HepG2 (cell line): ENCODE data around the gene IRAK2. TPM values are rescaled to one million over a fixed set of nuclear protein-coding genes. Genes with fewer than 3 reads are reported as not detected.
A peak's percentile ranks its signal among the peaks of the same experiment; 100 is the strongest.

Experiments used
- ARNTL ChIP-seq: sonication (generic); formaldehyde crosslinking; IDR thresholded peaks from 2 replicates; pipeline ENCODE4 v1.4.0; 2020; ENCODE audit warnings: mild to moderate bottlenecking, missing genetic modification reagents
- BRD4 ChIP-seq: sonication (generic); formaldehyde crosslinking; IDR thresholded peaks from 2 replicates; pipeline ENCODE4 v1.4.0; 2020; ENCODE audit warnings: missing genetic modification reagents
- ISX ChIP-seq: sonication (generic); formaldehyde crosslinking; conservative IDR thresholded peaks from 2 replicates; pipeline ENCODE4 v1.5.0; 2020; ENCODE audit warnings: missing genetic modification reagents
- KAT2B ChIP-seq: fragments of 150-350 bp; IDR thresholded peaks from 2 replicates; pipeline ENCODE4 v1.6.1; 2014; ENCODE audit warnings: low read depth, low read length, borderline replicate concordance
- NAIF1 ChIP-seq: sonication (generic); formaldehyde crosslinking; IDR thresholded peaks from 2 replicates; pipeline ENCODE4 v1.5.0; 2020; ENCODE audit warnings: mild to moderate bottlenecking, missing genetic modification reagents, borderline replicate concordance
- ZNF3 ChIP-seq: IDR thresholded peaks from 2 replicates; pipeline ENCODE4 v1.7.0; 2017; ENCODE audit warnings: inconsistent platforms
- ZNF670 ChIP-seq: sonication (generic); formaldehyde crosslinking; IDR thresholded peaks from 2 replicates; pipeline ENCODE4 v1.8.0; 2022; ENCODE audit warnings: mild to moderate bottlenecking, missing genetic modification reagents, borderline replicate concordance
- ZNF747 ChIP-seq: sonication (generic); formaldehyde crosslinking; IDR thresholded peaks from 2 replicates; pipeline ENCODE4 v1.8.1; 2023; ENCODE audit warnings: missing genetic modification reagents, mild to moderate bottlenecking, borderline replicate concordance
- polyA plus RNA-seq, 8 experiments: library from polyadenylated mRNA; depleted of rRNA in 3 of 8; stranded (reverse) in 7 of 8; unstranded in 1 of 8; fragments of >200 nt; fragmentation: Illumina TruSeq in 4 of 8; extraction: Trizol in 4 of 8; gene quantifications; 2 replicates each; pipeline versions ENCODE4 v1.2.1 to v1.2.3, GENCODE V29; 2011 to 2016; ENCODE audit warnings: low read depth in 4 of 8, missing spikeins in 1 of 8, mixed read lengths in 1 of 8; ENCODE audit not compliant: insufficient read depth in 1 of 8
- total RNA-seq, 5 experiments: library from RNA; depleted of rRNA; stranded (reverse); fragments of >200 nt; fragmentation: Illumina TruSeq; extraction: Trizol; gene quantifications; 2 replicates each; pipeline ENCODE4 v1.2.3, GENCODE V29; 2016; ENCODE audit warnings: low read depth in 1 of 5
- TF ChIP-seq, protein P1 (sequence below): sonication (generic); formaldehyde crosslinking; IDR thresholded peaks from 2 replicates; pipeline ENCODE4 v1.4.0; 2020; ENCODE audit warnings: missing genetic modification reagents
- TF ChIP-seq, protein P2 (sequence below): sonication (generic); formaldehyde crosslinking; conservative IDR thresholded peaks from 2 replicates; pipeline ENCODE4 v1.8.0; 2022; ENCODE audit warnings: mild to moderate bottlenecking, moderate library complexity, missing genetic modification reagents
- TF ChIP-seq, protein P3 (sequence below): sonication (generic); formaldehyde crosslinking; conservative IDR thresholded peaks from 2 replicates; pipeline ENCODE4 v1.8.1; 2023; ENCODE audit warnings: missing genetic modification reagents
- TF ChIP-seq, protein P4 (sequence below): sonication (generic); formaldehyde crosslinking; IDR thresholded peaks from 2 replicates; pipeline ENCODE4 v1.4.0; 2020; ENCODE audit warnings: missing genetic modification reagents
- TF ChIP-seq, protein P5 (sequence below): sonication (generic); formaldehyde crosslinking; IDR thresholded peaks from 2 replicates; pipeline ENCODE4 v1.9.0; 2021; ENCODE audit warnings: missing genetic modification reagents, mild to moderate bottlenecking, borderline replicate concordance
- TF ChIP-seq, protein P6 (sequence below): sonication (generic); formaldehyde crosslinking; IDR thresholded peaks from 2 replicates; pipeline ENCODE4 v1.5.0; 2020; ENCODE audit warnings: missing genetic modification reagents

IRAK2 gene
- total and polyA plus RNA-seq, 2 of the 13 experiments (the other 11 are each of a cell fraction or from before 2014, with no cell fraction given) = 13.1 to 23.3 TPM

DNA sequence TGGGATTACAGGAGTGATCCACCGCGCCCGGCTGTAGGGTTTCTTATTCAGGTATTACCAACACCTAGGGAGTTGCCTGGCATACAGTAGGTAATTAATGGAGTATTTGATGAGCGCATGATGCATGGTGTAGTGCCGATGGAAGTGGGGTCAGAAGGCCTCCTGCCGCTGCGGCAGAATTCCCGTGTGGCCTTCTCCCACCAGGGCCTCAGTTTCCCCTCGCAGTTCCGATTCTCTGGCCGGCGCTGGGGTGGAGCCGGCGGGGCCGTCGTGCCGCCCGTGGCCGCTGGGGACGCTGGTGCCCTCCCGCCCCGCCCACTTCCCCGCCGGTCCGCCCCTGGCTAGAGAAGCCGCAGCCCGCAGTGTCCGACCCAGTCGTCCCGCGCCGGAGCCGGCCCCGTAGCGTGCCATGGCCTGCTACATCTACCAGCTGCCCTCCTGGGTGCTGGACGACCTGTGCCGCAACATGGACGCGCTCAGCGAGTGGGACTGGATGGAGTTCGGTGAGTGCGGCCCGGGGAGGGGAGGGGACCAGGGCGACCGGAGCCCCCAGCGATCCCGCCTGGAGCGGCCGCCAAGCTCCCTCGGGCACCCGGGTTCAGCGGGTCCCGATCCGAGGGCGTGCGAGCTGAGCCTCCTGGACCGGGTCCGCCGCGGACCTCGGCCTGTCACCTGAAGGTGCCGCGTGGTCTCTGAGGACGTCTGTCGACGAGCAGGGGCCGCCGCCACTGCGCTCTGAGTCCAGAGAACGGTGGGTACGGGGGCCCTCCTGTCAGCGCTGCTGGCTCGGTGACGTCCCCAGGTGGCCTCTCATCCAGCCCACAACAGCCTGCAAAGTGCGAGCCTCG is at the start of gene IRAK2 (continued):
- TF ChIP-seq, protein P1, sequence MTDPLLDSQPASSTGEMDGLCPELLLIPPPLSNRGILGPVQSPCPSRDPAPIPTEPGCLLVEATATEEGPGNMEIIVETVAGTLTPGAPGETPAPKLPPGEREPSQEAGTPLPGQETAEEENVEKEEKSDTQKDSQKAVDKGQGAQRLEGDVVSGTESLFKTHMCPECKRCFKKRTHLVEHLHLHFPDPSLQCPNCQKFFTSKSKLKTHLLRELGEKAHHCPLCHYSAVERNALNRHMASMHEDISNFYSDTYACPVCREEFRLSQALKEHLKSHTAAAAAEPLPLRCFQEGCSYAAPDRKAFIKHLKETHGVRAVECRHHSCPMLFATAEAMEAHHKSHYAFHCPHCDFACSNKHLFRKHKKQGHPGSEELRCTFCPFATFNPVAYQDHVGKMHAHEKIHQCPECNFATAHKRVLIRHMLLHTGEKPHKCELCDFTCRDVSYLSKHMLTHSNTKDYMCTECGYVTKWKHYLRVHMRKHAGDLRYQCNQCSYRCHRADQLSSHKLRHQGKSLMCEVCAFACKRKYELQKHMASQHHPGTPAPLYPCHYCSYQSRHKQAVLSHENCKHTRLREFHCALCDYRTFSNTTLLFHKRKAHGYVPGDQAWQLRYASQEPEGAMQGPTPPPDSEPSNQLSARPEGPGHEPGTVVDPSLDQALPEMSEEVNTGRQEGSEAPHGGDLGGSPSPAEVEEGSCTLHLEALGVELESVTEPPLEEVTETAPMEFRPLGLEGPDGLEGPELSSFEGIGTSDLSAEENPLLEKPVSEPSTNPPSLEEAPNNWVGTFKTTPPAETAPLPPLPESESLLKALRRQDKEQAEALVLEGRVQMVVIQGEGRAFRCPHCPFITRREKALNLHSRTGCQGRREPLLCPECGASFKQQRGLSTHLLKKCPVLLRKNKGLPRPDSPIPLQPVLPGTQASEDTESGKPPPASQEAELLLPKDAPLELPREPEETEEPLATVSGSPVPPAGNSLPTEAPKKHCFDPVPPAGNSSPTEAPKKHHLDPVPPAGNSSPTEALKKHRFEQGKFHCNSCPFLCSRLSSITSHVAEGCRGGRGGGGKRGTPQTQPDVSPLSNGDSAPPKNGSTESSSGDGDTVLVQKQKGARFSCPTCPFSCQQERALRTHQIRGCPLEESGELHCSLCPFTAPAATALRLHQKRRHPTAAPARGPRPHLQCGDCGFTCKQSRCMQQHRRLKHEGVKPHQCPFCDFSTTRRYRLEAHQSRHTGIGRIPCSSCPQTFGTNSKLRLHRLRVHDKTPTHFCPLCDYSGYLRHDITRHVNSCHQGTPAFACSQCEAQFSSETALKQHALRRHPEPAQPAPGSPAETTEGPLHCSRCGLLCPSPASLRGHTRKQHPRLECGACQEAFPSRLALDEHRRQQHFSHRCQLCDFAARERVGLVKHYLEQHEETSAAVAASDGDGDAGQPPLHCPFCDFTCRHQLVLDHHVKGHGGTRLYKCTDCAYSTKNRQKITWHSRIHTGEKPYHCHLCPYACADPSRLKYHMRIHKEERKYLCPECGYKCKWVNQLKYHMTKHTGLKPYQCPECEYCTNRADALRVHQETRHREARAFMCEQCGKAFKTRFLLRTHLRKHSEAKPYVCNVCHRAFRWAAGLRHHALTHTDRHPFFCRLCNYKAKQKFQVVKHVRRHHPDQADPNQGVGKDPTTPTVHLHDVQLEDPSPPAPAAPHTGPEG = no peak
- TF ChIP-seq KAT2B (no peak), ZNF670 (CRISPR knock-in tag) (no peak), BRD4 (CRISPR knock-in tag) (no peak), ARNTL (CRISPR knock-in tag) (peak; percentile 58), ZNF3 (CRISPR knock-in tag) (no peak), ISX (CRISPR knock-in tag) (no peak), NAIF1 (CRISPR knock-in tag) (no peak), ZNF747 (CRISPR knock-in tag) (0 out of 2 replicates have a peak, but pooled peaks have one; percentile 56)
- TF ChIP-seq, protein P2, sequence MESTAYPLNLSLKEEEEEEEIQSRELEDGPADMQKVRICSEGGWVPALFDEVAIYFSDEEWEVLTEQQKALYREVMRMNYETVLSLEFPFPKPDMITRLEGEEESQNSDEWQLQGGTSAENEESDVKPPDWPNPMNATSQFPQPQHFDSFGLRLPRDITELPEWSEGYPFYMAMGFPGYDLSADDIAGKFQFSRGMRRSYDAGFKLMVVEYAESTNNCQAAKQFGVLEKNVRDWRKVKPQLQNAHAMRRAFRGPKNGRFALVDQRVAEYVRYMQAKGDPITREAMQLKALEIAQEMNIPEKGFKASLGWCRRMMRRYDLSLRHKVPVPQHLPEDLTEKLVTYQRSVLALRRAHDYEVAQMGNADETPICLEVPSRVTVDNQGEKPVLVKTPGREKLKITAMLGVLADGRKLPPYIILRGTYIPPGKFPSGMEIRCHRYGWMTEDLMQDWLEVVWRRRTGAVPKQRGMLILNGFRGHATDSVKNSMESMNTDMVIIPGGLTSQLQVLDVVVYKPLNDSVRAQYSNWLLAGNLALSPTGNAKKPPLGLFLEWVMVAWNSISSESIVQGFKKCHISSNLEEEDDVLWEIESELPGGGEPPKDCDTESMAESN (CRISPR knock-in tag) = no peak; the same call in 1 of the 2 replicates
- TF ChIP-seq, protein P3, sequence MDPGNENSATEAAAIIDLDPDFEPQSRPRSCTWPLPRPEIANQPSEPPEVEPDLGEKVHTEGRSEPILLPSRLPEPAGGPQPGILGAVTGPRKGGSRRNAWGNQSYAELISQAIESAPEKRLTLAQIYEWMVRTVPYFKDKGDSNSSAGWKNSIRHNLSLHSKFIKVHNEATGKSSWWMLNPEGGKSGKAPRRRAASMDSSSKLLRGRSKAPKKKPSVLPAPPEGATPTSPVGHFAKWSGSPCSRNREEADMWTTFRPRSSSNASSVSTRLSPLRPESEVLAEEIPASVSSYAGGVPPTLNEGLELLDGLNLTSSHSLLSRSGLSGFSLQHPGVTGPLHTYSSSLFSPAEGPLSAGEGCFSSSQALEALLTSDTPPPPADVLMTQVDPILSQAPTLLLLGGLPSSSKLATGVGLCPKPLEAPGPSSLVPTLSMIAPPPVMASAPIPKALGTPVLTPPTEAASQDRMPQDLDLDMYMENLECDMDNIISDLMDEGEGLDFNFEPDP (CRISPR knock-in tag) = no peak
- TF ChIP-seq, protein P4, sequence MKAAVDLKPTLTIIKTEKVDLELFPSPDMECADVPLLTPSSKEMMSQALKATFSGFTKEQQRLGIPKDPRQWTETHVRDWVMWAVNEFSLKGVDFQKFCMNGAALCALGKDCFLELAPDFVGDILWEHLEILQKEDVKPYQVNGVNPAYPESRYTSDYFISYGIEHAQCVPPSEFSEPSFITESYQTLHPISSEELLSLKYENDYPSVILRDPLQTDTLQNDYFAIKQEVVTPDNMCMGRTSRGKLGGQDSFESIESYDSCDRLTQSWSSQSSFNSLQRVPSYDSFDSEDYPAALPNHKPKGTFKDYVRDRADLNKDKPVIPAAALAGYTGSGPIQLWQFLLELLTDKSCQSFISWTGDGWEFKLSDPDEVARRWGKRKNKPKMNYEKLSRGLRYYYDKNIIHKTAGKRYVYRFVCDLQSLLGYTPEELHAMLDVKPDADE (CRISPR knock-in tag) = no peak
- TF ChIP-seq, protein P5, sequence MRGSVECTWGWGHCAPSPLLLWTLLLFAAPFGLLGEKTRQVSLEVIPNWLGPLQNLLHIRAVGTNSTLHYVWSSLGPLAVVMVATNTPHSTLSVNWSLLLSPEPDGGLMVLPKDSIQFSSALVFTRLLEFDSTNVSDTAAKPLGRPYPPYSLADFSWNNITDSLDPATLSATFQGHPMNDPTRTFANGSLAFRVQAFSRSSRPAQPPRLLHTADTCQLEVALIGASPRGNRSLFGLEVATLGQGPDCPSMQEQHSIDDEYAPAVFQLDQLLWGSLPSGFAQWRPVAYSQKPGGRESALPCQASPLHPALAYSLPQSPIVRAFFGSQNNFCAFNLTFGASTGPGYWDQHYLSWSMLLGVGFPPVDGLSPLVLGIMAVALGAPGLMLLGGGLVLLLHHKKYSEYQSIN (CRISPR knock-in tag) = no peak
- TF ChIP-seq, protein P6, sequence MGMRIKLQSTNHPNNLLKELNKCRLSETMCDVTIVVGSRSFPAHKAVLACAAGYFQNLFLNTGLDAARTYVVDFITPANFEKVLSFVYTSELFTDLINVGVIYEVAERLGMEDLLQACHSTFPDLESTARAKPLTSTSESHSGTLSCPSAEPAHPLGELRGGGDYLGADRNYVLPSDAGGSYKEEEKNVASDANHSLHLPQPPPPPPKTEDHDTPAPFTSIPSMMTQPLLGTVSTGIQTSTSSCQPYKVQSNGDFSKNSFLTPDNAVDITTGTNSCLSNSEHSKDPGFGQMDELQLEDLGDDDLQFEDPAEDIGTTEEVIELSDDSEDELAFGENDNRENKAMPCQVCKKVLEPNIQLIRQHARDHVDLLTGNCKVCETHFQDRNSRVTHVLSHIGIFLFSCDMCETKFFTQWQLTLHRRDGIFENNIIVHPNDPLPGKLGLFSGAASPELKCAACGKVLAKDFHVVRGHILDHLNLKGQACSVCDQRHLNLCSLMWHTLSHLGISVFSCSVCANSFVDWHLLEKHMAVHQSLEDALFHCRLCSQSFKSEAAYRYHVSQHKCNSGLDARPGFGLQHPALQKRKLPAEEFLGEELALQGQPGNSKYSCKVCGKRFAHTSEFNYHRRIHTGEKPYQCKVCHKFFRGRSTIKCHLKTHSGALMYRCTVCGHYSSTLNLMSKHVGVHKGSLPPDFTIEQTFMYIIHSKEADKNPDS (CRISPR knock-in tag) = no peak
